Activated CD4-positive, alpha-beta memory T cell treated with anti-CD3 and anti-CD28 coated beads, Interleukin-2, amount 10 ng/mL, durations not matched to agents 7 days and 5 days (primary cell): ENCODE data around the gene IL12B. TPM values are rescaled to one million over a fixed set of nuclear protein-coding genes. Genes with fewer than 3 reads are reported as not detected.

Experiments
- CTCF ChIA-PET: fragments of 350-600 bp; sonication (Branson Sonifier 250); formaldehyde crosslinking; loops from one replicate; lab custom pipeline; 2021; ENCODE audit warnings: antibody characterized with exemption, inconsistent platforms; lab: Charles Lee
- POLR2A ChIA-PET: fragments of 350-600 bp; sonication (Branson Sonifier 250); formaldehyde crosslinking; loops from one replicate; lab custom pipeline; 2021; ENCODE audit warnings: antibody characterized with exemption; lab: Charles Lee
- DNase-seq: peaks from one replicate; pipeline ENCODE4 v3.0.0-alpha.2; 2020
- H3K27ac Mint-ChIP-seq: one replicate; pipeline ENCODE4 v1.8.0; 2021; ENCODE audit warnings: mild to moderate bottlenecking, mixed read lengths
- H3K27me3 Mint-ChIP-seq: one replicate; pipeline ENCODE4 v1.8.0; 2021; ENCODE audit warnings: mixed read lengths
- H3K36me3 Mint-ChIP-seq: one replicate; pipeline ENCODE4 v1.8.0; 2021; ENCODE audit warnings: low read depth, mixed read lengths
- H3K4me1 Mint-ChIP-seq: one replicate; pipeline ENCODE4 v1.8.0; 2021; ENCODE audit warnings: mixed read lengths
- H3K4me3 Mint-ChIP-seq: one replicate; pipeline ENCODE4 v1.8.0; 2021; ENCODE audit warnings: mild to moderate bottlenecking, mixed read lengths
- H3K9me3 Mint-ChIP-seq: one replicate; pipeline ENCODE4 v1.8.0; 2021; ENCODE audit warnings: mixed read lengths
- total RNA-seq, 2 experiments: library from RNA; stranded (reverse); gene quantifications; one replicate each; pipeline ENCODE4 v1.2.3, GENCODE V29; 2021

Gene IL12B
- total RNA-seq, 2 experiments from 2014 or later, result 0.08 TPM; not detected in 1

DNA sequence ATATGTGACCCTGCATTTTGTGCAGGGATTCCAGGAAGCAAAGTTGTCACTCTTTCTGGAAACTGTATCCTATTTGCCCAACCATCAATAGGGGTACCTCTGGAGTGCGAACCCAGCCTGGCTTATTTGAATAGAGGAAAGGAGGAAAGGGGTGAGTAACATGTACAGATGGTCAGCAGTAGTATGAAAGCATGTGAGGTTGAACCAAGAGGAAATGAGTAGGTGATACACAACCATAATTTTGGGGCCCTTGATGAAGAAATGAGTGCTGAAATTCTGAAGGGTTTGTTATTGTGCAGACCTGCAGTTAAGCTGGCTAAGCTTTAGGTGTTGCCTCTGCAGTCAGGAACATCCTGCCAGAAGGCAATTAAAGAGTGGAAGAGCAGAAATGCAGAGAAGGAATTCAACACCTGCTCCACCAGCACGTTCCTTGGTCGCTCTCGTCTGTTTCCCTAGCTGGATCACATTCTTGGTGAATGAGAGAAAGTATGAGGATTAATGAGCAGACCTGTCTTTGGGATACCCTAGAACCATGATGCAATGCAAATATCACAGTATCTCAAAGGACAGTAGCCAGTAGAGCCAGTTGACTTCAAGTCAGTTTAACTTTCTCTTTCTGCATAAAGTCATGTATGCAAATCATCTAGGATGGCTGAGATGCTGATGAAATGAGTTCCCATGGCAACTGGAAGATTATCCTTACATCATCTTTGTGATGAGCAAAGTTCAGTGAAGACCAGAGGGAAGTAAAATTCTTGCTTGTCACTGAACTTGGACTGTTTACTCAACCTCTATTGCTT is 13.2 kb upstream of the IL12B start:
- Mint-ChIP-seq H3K27me3 (peaks cover 3% of the 10 kb centered on the region), H3K36me3 (peaks cover 50% of the 10 kb centered on the region), H3K4me1 (peaks cover 69% of the 10 kb centered on the region), H3K27ac (peak overlapping the region; percentile 44), H3K9me3 (peaks cover 29% of the 10 kb centered on the region), H3K4me3 (no peak overlapping the region)
- ChIA-PET CTCF (interaction anchor here (1.2 to 1.6 kb wide), 2 partner anchors 26 to 69 kb away, joined by 3 to 4 read pairs; no protein-coding TSS in a partner anchor), POLR2A (interaction anchor here (5.6 kb wide), 1 partner anchor 67 kb away, joined by 98 read pairs; no protein-coding TSS in a partner anchor)
- no peak for DNase-seq

- peaks cover 29% of the 10 kb centered on the region for H3K9me3 Mint-ChIP-seq
- DNase-seq, result no peak
- H3K27ac Mint-ChIP-seq, result no peak overlapping the region
- ChIA-PET CTCF (interaction anchor here (1.6 to 2.7 kb wide), 2 partner anchors 25 to 186 kb away, joined by 4 to 7 read pairs; no protein-coding TSS in a partner anchor), POLR2A (interaction anchor here (5.6 kb wide), 1 partner anchor 68 kb away, joined by 98 read pairs; no protein-coding TSS in a partner anchor)
- H3K4me1 Mint-ChIP-seq, result peaks cover 76% of the 10 kb centered on the region
- H3K36me3 Mint-ChIP-seq, result peaks cover 48% of the 10 kb centered on the region
- peaks cover 2% of the 10 kb centered on the region for H3K27me3 Mint-ChIP-seq
- no peak overlapping the region for H3K4me3 Mint-ChIP-seq
Measured at GRCh38 chr5:159342840-159343239, 12.6 kb upstream of the IL12B start.

DNA sequence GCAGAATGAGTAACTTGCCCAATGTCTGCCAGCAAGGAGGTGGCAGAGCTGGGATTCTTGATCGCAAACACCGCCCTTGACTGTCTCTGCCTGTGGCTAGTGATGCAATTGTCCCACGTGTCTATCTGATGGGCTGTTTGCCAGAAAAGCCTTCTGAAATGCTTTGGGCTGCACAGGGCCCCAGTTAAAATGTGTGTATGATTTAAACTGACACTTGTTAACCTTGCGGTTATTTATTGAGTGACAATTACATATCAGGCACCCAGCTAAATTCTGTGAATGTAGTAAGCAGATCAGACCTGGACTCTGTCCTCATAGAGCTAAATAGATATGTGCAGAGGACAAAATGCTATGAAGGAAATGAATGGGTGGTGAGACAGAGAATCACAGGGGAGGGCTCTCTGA is 11.6 kb upstream of the IL12B start:
- Mint-ChIP-seq H3K4me1 (peaks cover 85% of the 10 kb centered on the region), H3K4me3 (no peak overlapping the region), H3K36me3 (peaks cover 46% of the 10 kb centered on the region), H3K9me3 (peaks cover 29% of the 10 kb centered on the region), H3K27ac (peak overlapping the region; percentile 87), H3K27me3 (peaks cover 1% of the 10 kb centered on the region)
- POLR2A ChIA-PET, result interaction anchor here (0.7 to 5.6 kb wide), 9 partner anchors 9 to 135 kb away, joined by 3 to 98 read pairs (median 8); no protein-coding TSS in a partner anchor
- peak; percentile 78 for DNase-seq
- CTCF ChIA-PET, result interaction anchor here (0.8 to 2.8 kb wide), 8 partner anchors 9 to 185 kb away, joined by 3 to 23 read pairs (median 4); no protein-coding TSS in a partner anchor

DNA sequence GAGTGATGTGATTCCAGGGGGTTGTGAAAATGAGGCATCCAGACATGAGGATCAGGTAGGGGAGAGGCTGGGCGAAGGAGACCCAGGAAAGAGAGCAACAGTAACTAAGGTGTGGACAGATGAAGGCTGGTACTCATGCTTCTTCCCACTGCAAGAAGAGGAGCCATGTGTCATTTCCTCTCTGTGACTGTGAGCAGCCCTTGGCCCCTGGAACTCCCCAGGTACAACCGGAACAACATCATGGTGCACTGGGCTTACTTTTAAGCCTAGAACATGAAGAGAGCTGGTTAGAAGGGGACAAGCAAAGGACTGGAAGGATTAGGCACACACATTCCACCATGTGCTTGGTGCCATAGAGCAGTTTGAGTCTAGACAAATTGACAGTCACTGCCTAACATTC is 10.9 kb upstream of the IL12B start:
- H3K27me3 Mint-ChIP-seq, result peaks cover 1% of the 10 kb centered on the region
- CTCF ChIA-PET, result interaction anchor here (0.8 to 2.8 kb wide), 12 partner anchors 9 to 184 kb away, joined by 3 to 23 read pairs (median 4); no protein-coding TSS in a partner anchor
- H3K27ac Mint-ChIP-seq, result peak overlapping the region; percentile 87
- H3K4me1 Mint-ChIP-seq, result peaks cover 93% of the 10 kb centered on the region
- no peak overlapping the region for H3K4me3 Mint-ChIP-seq
- DNase-seq, result peak; percentile 33
- H3K36me3 Mint-ChIP-seq, result peaks cover 50% of the 10 kb centered on the region
- H3K9me3 Mint-ChIP-seq, result peaks cover 29% of the 10 kb centered on the region
- POLR2A ChIA-PET, result interaction anchor here (0.7 to 5.6 kb wide), 11 partner anchors 9 to 135 kb away, joined by 3 to 98 read pairs (median 5); no protein-coding TSS in a partner anchor

GRCh38 chr5:159340511-159340910 is 10.2 kb upstream of the IL12B start:
- H3K4me3 Mint-ChIP-seq, result no peak overlapping the region
- H3K9me3 Mint-ChIP-seq, result peaks cover 29% of the 10 kb centered on the region
- H3K27ac Mint-ChIP-seq, result peak overlapping the region; percentile 87
- H3K4me1 Mint-ChIP-seq, result peaks cover 92% of the 10 kb centered on the region
- POLR2A ChIA-PET, result interaction anchor here (0.8 to 5.6 kb wide), 9 partner anchors 9 to 132 kb away, joined by 3 to 98 read pairs (median 8); no protein-coding TSS in a partner anchor
- H3K36me3 Mint-ChIP-seq, result peaks cover 50% of the 10 kb centered on the region
- CTCF ChIA-PET, result interaction anchor here (0.6 to 2.8 kb wide), 9 partner anchors 8 to 184 kb away, joined by 3 to 23 read pairs (median 4); no protein-coding TSS in a partner anchor
- DNase-seq, result peak; percentile 67
- peaks cover 1% of the 10 kb centered on the region for H3K27me3 Mint-ChIP-seq

DNA sequence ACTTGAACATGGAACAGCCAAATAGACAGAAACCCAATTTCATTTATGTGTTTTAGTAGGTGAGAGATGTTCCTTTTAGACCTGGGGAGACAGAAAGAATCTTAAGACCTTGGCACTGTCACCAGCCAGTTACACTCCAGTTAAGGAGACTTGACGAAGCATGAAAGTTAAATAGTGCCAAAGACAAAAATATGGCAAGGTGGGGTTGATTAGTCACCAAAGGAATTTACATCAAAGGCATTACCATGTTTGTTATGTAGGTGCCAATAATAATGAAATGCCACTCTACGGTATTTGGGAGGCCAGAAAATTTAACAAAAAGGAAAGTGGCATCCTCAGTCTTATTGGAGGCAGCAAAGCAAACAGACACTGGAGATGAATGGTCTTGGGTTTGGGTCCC is 9.2 kb upstream of the IL12B start:
- no peak overlapping the region for H3K4me3 Mint-ChIP-seq
- peaks cover 3% of the 10 kb centered on the region for H3K27me3 Mint-ChIP-seq
- H3K36me3 Mint-ChIP-seq, result peaks cover 51% of the 10 kb centered on the region
- ChIA-PET POLR2A (interaction anchor here (1.3 to 5.6 kb wide), 2 partner anchors 71 to 97 kb away, joined by 3 to 98 read pairs; no protein-coding TSS in a partner anchor), CTCF (interaction anchor here (0.7 to 2.0 kb wide), 4 partner anchors 13 to 109 kb away, joined by 3 to 7 read pairs (median 4); no protein-coding TSS in a partner anchor)
- H3K4me1 Mint-ChIP-seq, result peaks cover 92% of the 10 kb centered on the region
- peak overlapping the region; percentile 97 for H3K27ac Mint-ChIP-seq
- no peak for DNase-seq
- peaks cover 25% of the 10 kb centered on the region for H3K9me3 Mint-ChIP-seq

DNA sequence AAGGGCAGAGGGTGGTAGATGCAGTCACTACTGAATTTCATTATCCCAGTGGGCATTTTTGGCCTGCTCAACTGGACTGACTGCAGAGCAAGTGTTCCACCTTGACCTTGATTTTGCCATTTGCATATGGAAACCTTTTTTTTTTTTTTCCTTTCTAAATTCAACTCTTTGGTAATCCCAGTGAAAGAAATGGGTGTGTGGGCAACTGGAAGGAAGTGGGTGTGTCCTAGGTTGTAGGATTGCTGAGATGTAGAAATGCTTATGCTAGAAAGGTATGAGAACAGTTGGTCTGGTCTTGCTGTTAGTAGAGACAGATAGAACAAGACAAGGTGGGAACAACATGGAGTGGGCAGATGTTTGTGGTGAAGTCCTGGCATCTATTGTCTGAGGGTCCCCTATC is 7.8 kb upstream of the IL12B start:
- H3K27ac Mint-ChIP-seq, result peak overlapping the region; percentile 97
- POLR2A ChIA-PET, result interaction anchor here (0.7 to 7.5 kb wide), 13 partner anchors 9 to 1129 kb away, joined by 3 to 115 read pairs (median 3); no protein-coding TSS in a partner anchor
- peaks cover 86% of the 10 kb centered on the region for H3K4me1 Mint-ChIP-seq
- H3K9me3 Mint-ChIP-seq, result peaks cover 16% of the 10 kb centered on the region
- CTCF ChIA-PET, result interaction anchor here (0.7 to 2.5 kb wide), 7 partner anchors 11 to 88 kb away, joined by 3 to 16 read pairs (median 4); no protein-coding TSS in a partner anchor
- DNase-seq, result peak; percentile 28
- H3K36me3 Mint-ChIP-seq, result peaks cover 47% of the 10 kb centered on the region
- peak overlapping the region; percentile 41 for H3K4me3 Mint-ChIP-seq
- peaks cover 4% of the 10 kb centered on the region for H3K27me3 Mint-ChIP-seq

- peak; percentile 81 for DNase-seq
- ChIA-PET POLR2A (interaction anchor here (0.7 to 7.5 kb wide), 15 partner anchors 8 to 1130 kb away, joined by 3 to 115 read pairs (median 3); no protein-coding TSS in a partner anchor), CTCF (interaction anchor here (0.7 to 2.5 kb wide), 8 partner anchors 10 to 87 kb away, joined by 3 to 16 read pairs (median 4); no protein-coding TSS in a partner anchor)
- peak overlapping the region; percentile 97 for H3K27ac Mint-ChIP-seq
- peaks cover 15% of the 10 kb centered on the region for H3K9me3 Mint-ChIP-seq
- peaks cover 4% of the 10 kb centered on the region for H3K27me3 Mint-ChIP-seq
- H3K4me3 Mint-ChIP-seq, result peak overlapping the region; percentile 41
- H3K4me1 Mint-ChIP-seq, result peaks cover 87% of the 10 kb centered on the region
- H3K36me3 Mint-ChIP-seq, result peaks cover 47% of the 10 kb centered on the region
Measured at GRCh38 chr5:159337016-159337955, 7.0 kb upstream of the IL12B start.

DNA sequence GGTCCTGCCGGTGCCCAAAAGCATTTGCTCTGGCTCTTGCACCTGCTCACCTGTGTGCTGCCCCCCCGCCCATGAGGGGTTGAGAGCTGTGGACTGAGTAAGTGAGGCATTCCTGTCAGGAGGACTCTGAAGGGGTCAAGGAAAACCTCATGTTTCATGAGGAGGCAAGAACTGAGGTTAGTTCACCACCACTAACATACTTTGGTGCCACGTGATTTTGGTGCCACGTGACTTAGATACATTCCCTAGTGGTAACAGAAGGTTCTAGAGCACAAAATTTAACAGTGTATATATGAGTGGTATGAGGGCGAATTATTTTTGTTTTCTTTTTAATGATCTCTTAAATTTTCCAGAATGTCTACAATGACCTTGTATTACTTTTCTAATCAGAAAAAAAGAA is 6.3 kb upstream of the IL12B start:
- CTCF ChIA-PET, result interaction anchor here (1.1 to 2.5 kb wide), 5 partner anchors 9 to 76 kb away, joined by 3 to 16 read pairs (median 4); no protein-coding TSS in a partner anchor
- peaks cover 87% of the 10 kb centered on the region for H3K4me1 Mint-ChIP-seq

DNA sequence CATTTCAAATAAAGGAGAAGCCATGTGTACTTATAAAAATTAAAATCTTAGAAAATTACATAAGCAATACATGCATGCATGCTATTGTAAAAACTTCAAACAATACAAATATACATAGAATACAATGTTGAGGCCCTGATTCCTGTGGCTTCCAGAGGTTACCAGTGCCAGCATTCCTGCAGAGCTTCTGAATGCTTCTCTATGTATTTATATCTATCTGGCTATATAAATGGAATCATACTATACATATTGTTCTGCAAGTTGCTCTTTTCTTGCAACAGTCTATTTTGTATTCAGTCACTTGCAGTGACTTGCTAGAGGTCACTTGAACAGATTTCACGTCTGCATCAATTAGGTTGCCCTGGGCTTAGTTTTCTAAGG is 3.2 kb upstream of the IL12B start:
- DNase-seq, result no peak
- peaks cover 6% of the 10 kb centered on the region for H3K9me3 Mint-ChIP-seq
- CTCF ChIA-PET, result interaction anchor here (1.7 to 2.5 kb wide), 4 partner anchors 8 to 654 kb away, joined by 4 to 21 read pairs (median 13); no protein-coding TSS in a partner anchor
- H3K36me3 Mint-ChIP-seq, result peaks cover 26% of the 10 kb centered on the region
- H3K4me3 Mint-ChIP-seq, result no peak overlapping the region
- no peak overlapping the region for H3K27ac Mint-ChIP-seq
- H3K27me3 Mint-ChIP-seq, result peaks cover 20% of the 10 kb centered on the region
- POLR2A ChIA-PET, result interaction anchor here (7.5 kb wide), 1 partner anchor 77 kb away, joined by 115 read pairs; no protein-coding TSS in a partner anchor
- H3K4me1 Mint-ChIP-seq, result peaks cover 75% of the 10 kb centered on the region

More for the DNA sequence above, 6.3 kb upstream of the IL12B start:
- Mint-ChIP-seq H3K27ac (peak overlapping the region; percentile 97), H3K9me3 (peaks cover 12% of the 10 kb centered on the region), H3K27me3 (peaks cover 4% of the 10 kb centered on the region), H3K4me3 (no peak overlapping the region), H3K36me3 (peaks cover 43% of the 10 kb centered on the region)
- POLR2A ChIA-PET, result interaction anchor here (0.8 to 7.5 kb wide), 7 partner anchors 9 to 129 kb away, joined by 3 to 115 read pairs (median 7); no protein-coding TSS in a partner anchor
- no peak for DNase-seq

GRCh38 chr5:159332800-159333544 is 2.7 kb upstream of the IL12B start:
- peaks cover 6% of the 10 kb centered on the region for H3K9me3 Mint-ChIP-seq
- peaks cover 25% of the 10 kb centered on the region for H3K27me3 Mint-ChIP-seq
- ChIA-PET CTCF (interaction anchor here (1.2 to 2.5 kb wide), 9 partner anchors 8 to 654 kb away, joined by 3 to 21 read pairs (median 6); no protein-coding TSS in a partner anchor), POLR2A (interaction anchor here (1.8 to 7.5 kb wide), 2 partner anchors 8 to 78 kb away, joined by 9 to 115 read pairs; no protein-coding TSS in a partner anchor)
- no peak for DNase-seq
- no peak overlapping the region for H3K27ac Mint-ChIP-seq
- H3K36me3 Mint-ChIP-seq, result peaks cover 26% of the 10 kb centered on the region
- peaks cover 70% of the 10 kb centered on the region for H3K4me1 Mint-ChIP-seq
- H3K4me3 Mint-ChIP-seq, result no peak overlapping the region
